Measurements from ENCODE around the gene CRISPLD2. TPM values are rescaled to one million over a fixed set of nuclear protein-coding genes. Genes with fewer than 3 reads are reported as not detected.

The CRISPLD2 gene
- total and polyA plus RNA-seq, 10 of the 15 experiments (the other 5 are each of a cell fraction or from before 2014, with no cell fraction given): 0.03 to 0.30 (median 0.08) TPM; not detected in 5

DNA sequence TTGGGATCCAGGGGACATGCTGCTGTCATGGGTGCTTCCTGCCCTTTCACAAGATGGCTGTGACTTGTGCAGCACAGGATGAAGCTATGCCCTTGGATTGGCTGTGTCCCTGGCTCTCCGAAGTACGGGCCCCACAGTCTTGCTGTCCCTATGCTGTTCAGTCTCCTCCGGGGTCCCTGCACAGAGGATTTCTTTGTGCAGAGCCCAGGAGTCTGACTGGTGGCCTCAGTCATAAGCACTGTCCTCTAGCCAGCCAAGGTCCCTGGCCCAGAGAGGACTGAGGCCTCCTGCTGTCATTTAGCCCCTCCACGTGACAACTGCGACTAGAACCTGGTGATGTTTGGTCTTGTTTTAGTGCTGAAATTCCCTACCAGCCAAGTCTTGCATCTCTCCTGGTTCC, 42.4 kb upstream of the CRISPLD2 start:
- H2AFZ ChIP-seq (ENCODE audit: control insufficient read depth, low read depth, low read length): no peak overlapping the region
- H3K79me2 ChIP-seq (ENCODE audit: control insufficient read depth, insufficient read depth, low read length): no peaks in the 10 kb centered on the region
- no peaks in the 10 kb centered on the region for H4K20me1 ChIP-seq (ENCODE audit: control insufficient read depth, insufficient read depth)
- RAD21 ChIA-PET (ENCODE audit: unreplicated experiment): no interaction called here
- no peaks in the 10 kb centered on the region for H3K4me1 ChIP-seq (ENCODE audit: control insufficient read depth, insufficient read depth, low read length)
- no peak overlapping the region for H3K4me2 ChIP-seq (ENCODE audit: control insufficient read depth, insufficient read depth)
- CTCF ChIA-PET: no interaction called here
- H3K9ac ChIP-seq (ENCODE audit: control insufficient read depth, insufficient read depth, low read length): no peak overlapping the region
- BruUV-seq (replicated peaks): no TSS peak
- DNase-seq (ENCODE audit: low read depth, low spot score) (no peak), ATAC-seq (no peak), FAIRE-seq (no peak)
- intact Hi-C loops (cut with micrococcal nuclease; ENCODE audit: unreplicated experiment): no loop called here
- in situ Hi-C loops (cut with MboI): no loop called here
- no peaks in the 10 kb centered on the region for H3K27me3 ChIP-seq (replicated peaks in 1 of 2; ENCODE audit: control insufficient read depth in 2 of 2, insufficient read depth in 2 of 2, low read length in 1 of 2)
- H3K27ac ChIP-seq (ENCODE audit: control insufficient read depth, insufficient read depth): no peak overlapping the region
- 96% methylated on average over 5 of the region's 5 CpGs for WGBS (ENCODE audit: insufficient coverage, insufficient replicate concordance, low lambda C conversion rate, missing lambda C conversion rate)
- SMC1A ChIA-PET (ENCODE audit: uncharacterized antibody, unreplicated experiment): no interaction called here
- POLR2A ChIA-PET: no interaction called here
- TF ChIP-seq POLR2AphosphoS2 (IDR thresholded peaks at IDR 0.05; ENCODE audit: low read depth, low read length) (no peak), PAX8 (IDR thresholded peaks at IDR 0.05) (no peak), YBX1 (IDR thresholded peaks at IDR 0.05) (no peak), HDGF (IDR thresholded peaks at IDR 0.05) (no peak), RB1 (IDR thresholded peaks at IDR 0.05; ENCODE audit: borderline replicate concordance) (no peak), SPI1 (IDR thresholded peaks at IDR 0.05; ENCODE audit: borderline replicate concordance, insufficient read depth, low read depth, low read length) (no peak), RFX5 (IDR thresholded peaks at IDR 0.05; ENCODE audit: low read depth, low read length) (no peak), CHD2 (IDR thresholded peaks at IDR 0.05; ENCODE audit: borderline replicate concordance, low read depth, low read length) (no peak)
- TF ChIP-seq, protein P1, sequence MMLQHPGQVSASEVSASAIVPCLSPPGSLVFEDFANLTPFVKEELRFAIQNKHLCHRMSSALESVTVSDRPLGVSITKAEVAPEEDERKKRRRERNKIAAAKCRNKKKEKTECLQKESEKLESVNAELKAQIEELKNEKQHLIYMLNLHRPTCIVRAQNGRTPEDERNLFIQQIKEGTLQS (IDR thresholded peaks at IDR 0.05; ENCODE audit: borderline replicate concordance, extremely low read depth, low read depth, low read length): no peak
- TF ChIP-seq, protein P2, sequence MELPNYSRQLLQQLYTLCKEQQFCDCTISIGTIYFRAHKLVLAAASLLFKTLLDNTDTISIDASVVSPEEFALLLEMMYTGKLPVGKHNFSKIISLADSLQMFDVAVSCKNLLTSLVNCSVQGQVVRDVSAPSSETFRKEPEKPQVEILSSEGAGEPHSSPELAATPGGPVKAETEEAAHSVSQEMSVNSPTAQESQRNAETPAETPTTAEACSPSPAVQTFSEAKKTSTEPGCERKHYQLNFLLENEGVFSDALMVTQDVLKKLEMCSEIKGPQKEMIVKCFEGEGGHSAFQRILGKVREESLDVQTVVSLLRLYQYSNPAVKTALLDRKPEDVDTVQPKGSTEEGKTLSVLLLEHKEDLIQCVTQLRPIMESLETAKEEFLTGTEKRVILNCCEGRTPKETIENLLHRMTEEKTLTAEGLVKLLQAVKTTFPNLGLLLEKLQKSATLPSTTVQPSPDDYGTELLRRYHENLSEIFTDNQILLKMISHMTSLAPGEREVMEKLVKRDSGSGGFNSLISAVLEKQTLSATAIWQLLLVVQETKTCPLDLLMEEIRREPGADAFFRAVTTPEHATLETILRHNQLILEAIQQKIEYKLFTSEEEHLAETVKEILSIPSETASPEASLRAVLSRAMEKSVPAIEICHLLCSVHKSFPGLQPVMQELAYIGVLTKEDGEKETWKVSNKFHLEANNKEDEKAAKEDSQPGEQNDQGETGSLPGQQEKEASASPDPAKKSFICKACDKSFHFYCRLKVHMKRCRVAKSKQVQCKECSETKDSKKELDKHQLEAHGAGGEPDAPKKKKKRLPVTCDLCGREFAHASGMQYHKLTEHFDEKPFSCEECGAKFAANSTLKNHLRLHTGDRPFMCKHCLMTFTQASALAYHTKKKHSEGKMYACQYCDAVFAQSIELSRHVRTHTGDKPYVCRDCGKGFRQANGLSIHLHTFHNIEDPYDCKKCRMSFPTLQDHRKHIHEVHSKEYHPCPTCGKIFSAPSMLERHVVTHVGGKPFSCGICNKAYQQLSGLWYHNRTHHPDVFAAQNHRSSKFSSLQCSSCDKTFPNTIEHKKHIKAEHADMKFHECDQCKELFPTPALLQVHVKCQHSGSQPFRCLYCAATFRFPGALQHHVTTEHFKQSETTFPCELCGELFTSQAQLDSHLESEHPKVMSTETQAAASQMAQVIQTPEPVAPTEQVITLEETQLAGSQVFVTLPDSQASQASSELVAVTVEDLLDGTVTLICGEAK (IDR thresholded peaks at IDR 0.05; ENCODE audit: borderline replicate concordance): no peak
- TF ChIP-seq, protein P3, sequence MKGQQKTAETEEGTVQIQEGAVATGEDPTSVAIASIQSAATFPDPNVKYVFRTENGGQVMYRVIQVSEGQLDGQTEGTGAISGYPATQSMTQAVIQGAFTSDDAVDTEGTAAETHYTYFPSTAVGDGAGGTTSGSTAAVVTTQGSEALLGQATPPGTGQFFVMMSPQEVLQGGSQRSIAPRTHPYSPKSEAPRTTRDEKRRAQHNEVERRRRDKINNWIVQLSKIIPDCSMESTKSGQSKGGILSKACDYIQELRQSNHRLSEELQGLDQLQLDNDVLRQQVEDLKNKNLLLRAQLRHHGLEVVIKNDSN (IDR thresholded peaks at IDR 0.05; ENCODE audit: borderline replicate concordance, extremely low read length, insufficient read depth, low read depth, low read length): no peak
- TF ChIP-seq, protein P4, sequence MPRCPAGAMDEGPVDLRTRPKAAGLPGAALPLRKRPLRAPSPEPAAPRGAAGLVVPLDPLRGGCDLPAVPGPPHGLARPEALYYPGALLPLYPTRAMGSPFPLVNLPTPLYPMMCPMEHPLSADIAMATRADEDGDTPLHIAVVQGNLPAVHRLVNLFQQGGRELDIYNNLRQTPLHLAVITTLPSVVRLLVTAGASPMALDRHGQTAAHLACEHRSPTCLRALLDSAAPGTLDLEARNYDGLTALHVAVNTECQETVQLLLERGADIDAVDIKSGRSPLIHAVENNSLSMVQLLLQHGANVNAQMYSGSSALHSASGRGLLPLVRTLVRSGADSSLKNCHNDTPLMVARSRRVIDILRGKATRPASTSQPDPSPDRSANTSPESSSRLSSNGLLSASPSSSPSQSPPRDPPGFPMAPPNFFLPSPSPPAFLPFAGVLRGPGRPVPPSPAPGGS (IDR thresholded peaks at IDR 0.05; ENCODE audit: borderline replicate concordance, insufficient read depth, low read depth, low read length, poor library complexity, severe bottlenecking): no peak
- TF ChIP-seq, protein P5, sequence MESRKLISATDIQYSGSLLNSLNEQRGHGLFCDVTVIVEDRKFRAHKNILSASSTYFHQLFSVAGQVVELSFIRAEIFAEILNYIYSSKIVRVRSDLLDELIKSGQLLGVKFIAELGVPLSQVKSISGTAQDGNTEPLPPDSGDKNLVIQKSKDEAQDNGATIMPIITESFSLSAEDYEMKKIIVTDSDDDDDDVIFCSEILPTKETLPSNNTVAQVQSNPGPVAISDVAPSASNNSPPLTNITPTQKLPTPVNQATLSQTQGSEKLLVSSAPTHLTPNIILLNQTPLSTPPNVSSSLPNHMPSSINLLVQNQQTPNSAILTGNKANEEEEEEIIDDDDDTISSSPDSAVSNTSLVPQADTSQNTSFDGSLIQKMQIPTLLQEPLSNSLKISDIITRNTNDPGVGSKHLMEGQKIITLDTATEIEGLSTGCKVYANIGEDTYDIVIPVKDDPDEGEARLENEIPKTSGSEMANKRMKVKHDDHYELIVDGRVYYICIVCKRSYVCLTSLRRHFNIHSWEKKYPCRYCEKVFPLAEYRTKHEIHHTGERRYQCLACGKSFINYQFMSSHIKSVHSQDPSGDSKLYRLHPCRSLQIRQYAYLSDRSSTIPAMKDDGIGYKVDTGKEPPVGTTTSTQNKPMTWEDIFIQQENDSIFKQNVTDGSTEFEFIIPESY (IDR thresholded peaks at IDR 0.05): no peak
- H3K4me3 ChIP-seq: no peak overlapping the region
- H3K9me3 ChIP-seq (replicated peaks; ENCODE audit: control insufficient read depth, insufficient read depth, low read length): no peaks in the 10 kb centered on the region
- peaks cover 29 to 40% of the 10 kb centered on the region in 2 experiments for H3K36me3 ChIP-seq (ENCODE audit: control insufficient read depth in 2 of 2, insufficient read depth in 2 of 2, low read length in 1 of 2)

Measured in GM12878 (cell line).